Prostate gland (tissue), 2 donors: ENCODE data around the gene COX10. TPM values are rescaled to one million over a fixed set of nuclear protein-coding genes. Genes with fewer than 3 reads are reported as not detected.

Experiments used
- DNase-seq: peaks from one replicate; pipeline ENCODE4 v3.0.0-alpha.2; 2019; ENCODE audit warnings: low spot score
- H3K27ac ChIP-seq, 2 donors: fragments of 200-600 bp; sonication (generic); 2 replicates each; pipeline ENCODE4 v1.5.1; 2017 to 2019
- H3K27me3 ChIP-seq: fragments of 200-600 bp; sonication (generic); replicated peaks from 2 replicates; pipeline ENCODE4 v1.5.1; 2019; ENCODE audit not compliant: insufficient read depth
- H3K36me3 ChIP-seq, 2 donors: fragments of 200-600 bp; sonication (generic); 1 replicate in 1 of 2; 2 replicates in 1 of 2; pipeline versions ENCODE4 v1.5.1 to v1.8.1; 2017 to 2019
- H3K4me1 ChIP-seq: fragments of 200-600 bp; sonication (generic); replicated peaks from 2 replicates; pipeline ENCODE4 v1.5.1; 2019
- H3K4me3 ChIP-seq, 2 donors: fragments of 200-600 bp; sonication (generic); 2 replicates each; pipeline ENCODE4 v1.5.1; 2017 to 2019
- H3K9me3 ChIP-seq: fragments of 200-600 bp; sonication (generic); 2 replicates; pipeline ENCODE4 v1.5.1; 2017
- POLR2A ChIP-seq: fragments of 450-650 bp; IDR thresholded peaks from one replicate; pipeline ENCODE4 v1.6.1; 2016; ENCODE audit warnings: antibody characterized with exemption, mild to moderate bottlenecking
- POLR2AphosphoS5 ChIP-seq: sonication (generic); formaldehyde crosslinking; IDR thresholded peaks from one replicate; pipeline ENCODE4 v1.6.1; 2017; ENCODE audit warnings: antibody characterized with exemption
- WGBS: methylation state at CpG from one replicate; pipeline ENCODE4 v1.1.5; 2018; 5-methylcytosine and 5-hydroxymethylcytosine counted together
- intact Hi-C: fragments of 100-400 bp; cut with DNase I; formaldehyde crosslinking; loops from one replicate; pipeline ENCODE4 v1.14.2; 2022
- total RNA-seq, 2 donors: library from RNA; depleted of rRNA; stranded (reverse); fragments of >200 nt; gene quantifications; one replicate each; pipeline ENCODE4 v1.1.0, GENCODE V29; 2016
- TF ChIP-seq, protein P1 (sequence below), 4 experiments: fragments of 200-600 bp in 2 of 4; fragments of 450-650 bp in 2 of 4; sonication (generic) in 2 of 4; IDR thresholded peaks; 1 replicate in 3 of 4; 2 replicates in 1 of 4; pipeline ENCODE4 v1.5.1; 2016 to 2019; ENCODE audit warnings: antibody characterized with exemption in 4 of 4, mild to moderate bottlenecking in 2 of 4, moderate library complexity in 2 of 4

The COX10 gene
- total RNA-seq, 2 donors from 2014 or later = 16.5 to 35.1 TPM

GRCh38 chr17:14196377-14196997 is 127.2 kb downstream of the COX10 start:
- DNase-seq = no peak
- no peak overlapping the region for H3K27ac ChIP-seq
- no peak overlapping the region for H3K4me3 ChIP-seq
- no peaks in the 10 kb centered on the region for H3K27me3 ChIP-seq
- intact Hi-C loops = no loop called here
- over 99% methylated on average over 4 of the region's 4 CpGs for WGBS
- no peaks in the 10 kb centered on the region for H3K9me3 ChIP-seq
- no peaks in the 10 kb centered on the region for H3K36me3 ChIP-seq
- TF ChIP-seq, protein P1, sequence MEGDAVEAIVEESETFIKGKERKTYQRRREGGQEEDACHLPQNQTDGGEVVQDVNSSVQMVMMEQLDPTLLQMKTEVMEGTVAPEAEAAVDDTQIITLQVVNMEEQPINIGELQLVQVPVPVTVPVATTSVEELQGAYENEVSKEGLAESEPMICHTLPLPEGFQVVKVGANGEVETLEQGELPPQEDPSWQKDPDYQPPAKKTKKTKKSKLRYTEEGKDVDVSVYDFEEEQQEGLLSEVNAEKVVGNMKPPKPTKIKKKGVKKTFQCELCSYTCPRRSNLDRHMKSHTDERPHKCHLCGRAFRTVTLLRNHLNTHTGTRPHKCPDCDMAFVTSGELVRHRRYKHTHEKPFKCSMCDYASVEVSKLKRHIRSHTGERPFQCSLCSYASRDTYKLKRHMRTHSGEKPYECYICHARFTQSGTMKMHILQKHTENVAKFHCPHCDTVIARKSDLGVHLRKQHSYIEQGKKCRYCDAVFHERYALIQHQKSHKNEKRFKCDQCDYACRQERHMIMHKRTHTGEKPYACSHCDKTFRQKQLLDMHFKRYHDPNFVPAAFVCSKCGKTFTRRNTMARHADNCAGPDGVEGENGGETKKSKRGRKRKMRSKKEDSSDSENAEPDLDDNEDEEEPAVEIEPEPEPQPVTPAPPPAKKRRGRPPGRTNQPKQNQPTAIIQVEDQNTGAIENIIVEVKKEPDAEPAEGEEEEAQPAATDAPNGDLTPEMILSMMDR (IDR thresholded peaks at IDR 0.05) = no peak
- TF ChIP-seq POLR2A = no peak
- no peak for TF ChIP-seq POLR2AphosphoS5
- H3K4me1 ChIP-seq = no peaks in the 10 kb centered on the region

GRCh38 chr17:14197057-14197456 is 127.8 kb downstream of the COX10 start:
- Histone ChIP-seq H3K27me3 (no peaks in the 10 kb centered on the region), H3K9me3 (no peaks in the 10 kb centered on the region), H3K36me3 (no peaks in the 10 kb centered on the region), H3K27ac (no peak overlapping the region), H3K4me3 (no peak overlapping the region), H3K4me1 (no peaks in the 10 kb centered on the region)
- intact Hi-C loops = no loop called here
- WGBS = 95% methylated on average over 2 of the region's 2 CpGs
- DNase-seq = no peak
- TF ChIP-seq, protein P1 (IDR thresholded peaks at IDR 0.05) = no peak
- no peak for TF ChIP-seq POLR2A
- no peak for TF ChIP-seq POLR2AphosphoS5

DNA sequence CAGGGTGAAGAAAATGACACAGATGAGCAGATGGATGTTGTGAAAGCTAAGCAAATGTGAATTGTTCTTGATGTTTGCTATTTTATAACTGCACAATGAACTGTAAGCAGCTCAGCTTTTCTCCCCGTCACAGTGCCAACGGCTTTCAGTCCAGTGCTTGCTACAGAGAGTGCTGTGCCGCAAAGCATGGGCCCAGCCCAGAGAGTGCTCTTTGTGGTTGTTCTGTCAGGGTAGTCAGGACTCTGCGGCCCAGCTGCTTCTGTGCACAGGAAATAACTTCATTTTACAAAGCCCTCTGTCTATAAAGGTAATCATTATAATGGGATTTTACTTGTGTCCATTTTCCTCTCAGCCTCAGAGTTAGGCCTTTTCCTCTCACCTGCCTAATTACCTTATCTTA is 128.3 kb downstream of the COX10 start:
- WGBS = 93% methylated on average over 4 of the region's 4 CpGs
- Histone ChIP-seq H3K36me3 (no peaks in the 10 kb centered on the region), H3K27me3 (no peaks in the 10 kb centered on the region), H3K27ac (no peak overlapping the region), H3K4me3 (no peak overlapping the region), H3K9me3 (no peaks in the 10 kb centered on the region), H3K4me1 (no peaks in the 10 kb centered on the region)
- TF ChIP-seq, protein P1 (IDR thresholded peaks at IDR 0.05) = no peak
- intact Hi-C loops = no loop called here
- DNase-seq = no peak

DNA sequence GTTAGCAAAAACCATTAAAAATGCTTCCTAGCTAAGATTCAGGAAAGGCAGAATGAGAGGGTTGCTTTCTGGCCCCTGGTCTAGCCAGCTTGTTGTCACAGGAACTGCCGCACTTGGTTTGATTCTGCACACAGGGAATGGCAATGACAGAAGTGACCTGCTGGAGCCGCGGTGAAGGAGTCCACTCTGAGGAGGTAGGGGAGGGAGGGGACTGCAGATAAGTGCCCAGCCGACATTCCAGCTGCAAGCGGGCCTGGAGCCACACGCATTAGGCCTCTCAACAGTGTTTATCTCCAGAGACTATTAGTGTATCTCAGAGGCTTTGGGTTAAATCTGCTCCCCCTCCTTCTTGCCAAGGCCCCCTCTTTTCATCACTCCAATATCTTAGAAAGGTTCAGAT is 128.7 kb downstream of the COX10 start:
- TF ChIP-seq POLR2AphosphoS5 (no peak), POLR2A (no peak)
- TF ChIP-seq, protein P1 (IDR thresholded peaks at IDR 0.05) = no peak
- intact Hi-C loops = no loop called here
- no peaks in the 10 kb centered on the region for H3K9me3 ChIP-seq
- no peak for DNase-seq
- H3K4me3 ChIP-seq = no peak overlapping the region
- no peaks in the 10 kb centered on the region for H3K36me3 ChIP-seq
- no peaks in the 10 kb centered on the region for H3K27me3 ChIP-seq
- H3K4me1 ChIP-seq = no peaks in the 10 kb centered on the region
- 80% methylated on average over 6 of the region's 6 CpGs for WGBS
- H3K27ac ChIP-seq = no peak overlapping the region

- no peaks in the 10 kb centered on the region for H3K4me1 ChIP-seq
- DNase-seq = no peak
- WGBS = 83% methylated on average over 4 of the region's 4 CpGs
- H3K4me3 ChIP-seq = no peak overlapping the region
- H3K9me3 ChIP-seq = no peaks in the 10 kb centered on the region
- H3K27ac ChIP-seq = no peak overlapping the region
- no peaks in the 10 kb centered on the region for H3K27me3 ChIP-seq
- TF ChIP-seq POLR2AphosphoS5 (no peak), POLR2A (no peak)
- TF ChIP-seq, protein P1 (IDR thresholded peaks at IDR 0.05) = no peak
- no peaks in the 10 kb centered on the region for H3K36me3 ChIP-seq
- intact Hi-C loops = no loop called here
These were observed 129.3 kb downstream of the COX10 start for GRCh38 chr17:14198575-14198974.
